Measurements from ENCODE around the gene ANGEL2.
"Not testable (repeated sequence)": the region's sequence is repeated elsewhere in the genome, so short reads cannot be mapped to it uniquely, and the experiment has no call there.

The ANGEL2 gene

DNA sequence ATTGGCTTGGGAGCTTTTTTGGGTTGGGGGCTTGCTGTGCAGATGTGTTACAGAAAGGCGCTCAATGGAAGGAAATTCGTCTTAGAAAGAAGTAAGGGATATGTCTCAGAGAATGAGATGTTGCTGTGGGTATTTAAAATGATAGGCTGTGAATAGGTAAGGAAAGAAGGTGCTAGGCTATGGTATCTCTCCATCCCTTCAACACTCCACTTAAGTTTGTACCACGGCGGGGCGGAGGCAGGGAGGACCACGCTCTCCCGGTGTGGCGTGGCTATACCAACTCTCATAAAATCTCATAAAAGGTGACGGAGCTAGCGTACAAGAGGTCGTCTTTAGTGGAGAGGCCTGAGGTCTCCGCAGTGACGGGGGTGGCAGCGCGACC lies 35.1 kb upstream of the ANGEL2 start:
- Histone ChIP-seq H3K36me3 (ENCODE audit: insufficient read depth, low read length) (no peaks in the 10 kb centered on the region), H3K27me3 (ENCODE audit: insufficient read depth, low read length) (no peaks in the 10 kb centered on the region), H3K4me1 (ENCODE audit: insufficient read depth, low read length) (peaks cover 14% of the 10 kb centered on the region), H3K4me3 (ENCODE audit: low read length) (peak overlapping the region; percentile 97), H3K9ac (ENCODE audit: low read depth, low read length) (peak overlapping the region; percentile 13; the same call in 1 of the 2 replicates), H3K27ac (ENCODE audit: low read depth, low read length) (peak overlapping the region; percentile 69), H3K9me3 (ENCODE audit: insufficient read depth, low read depth, low read length) (no peaks in the 10 kb centered on the region; the same call in 1 of the 2 replicates)
- 51% methylated on average over 15 of the region's 15 CpGs for WGBS

DNA sequence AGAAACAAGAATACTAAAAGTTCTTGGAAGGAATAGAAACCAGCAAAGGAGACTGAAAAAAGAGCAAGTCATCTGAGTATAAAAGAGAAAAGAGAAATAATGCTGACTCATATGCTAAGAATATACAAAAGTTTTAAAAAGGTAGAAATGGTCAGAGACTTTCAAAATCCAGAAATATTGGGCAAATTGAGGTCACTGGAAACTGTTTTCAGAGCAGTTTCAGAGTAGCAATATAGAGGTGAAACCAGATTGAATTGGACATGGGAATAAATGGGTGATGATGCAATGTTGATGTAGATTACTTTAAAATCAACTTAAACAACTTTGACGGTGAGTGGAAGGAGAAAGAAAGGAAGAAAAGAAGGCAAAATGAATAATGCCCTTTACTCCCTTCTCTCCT lies 33.6 kb upstream of the ANGEL2 start:
- Histone ChIP-seq H3K4me1 (ENCODE audit: insufficient read depth, low read length) (peaks cover 14% of the 10 kb centered on the region; the same call in 1 of the 2 replicates), H3K4me3 (ENCODE audit: low read length) (no peak overlapping the region), H3K36me3 (ENCODE audit: insufficient read depth, low read length) (no peaks in the 10 kb centered on the region), H3K9me3 (ENCODE audit: insufficient read depth, low read depth, low read length) (no peaks in the 10 kb centered on the region; the same call in 1 of the 2 replicates), H3K9ac (ENCODE audit: low read depth, low read length) (no peak overlapping the region), H3K27me3 (ENCODE audit: insufficient read depth, low read length) (no peaks in the 10 kb centered on the region), H3K27ac (ENCODE audit: low read depth, low read length) (no peak overlapping the region; the same call in 1 of the 2 replicates)
- WGBS: no CpG with 5 or more reads among the region's 1 CpG

DNA sequence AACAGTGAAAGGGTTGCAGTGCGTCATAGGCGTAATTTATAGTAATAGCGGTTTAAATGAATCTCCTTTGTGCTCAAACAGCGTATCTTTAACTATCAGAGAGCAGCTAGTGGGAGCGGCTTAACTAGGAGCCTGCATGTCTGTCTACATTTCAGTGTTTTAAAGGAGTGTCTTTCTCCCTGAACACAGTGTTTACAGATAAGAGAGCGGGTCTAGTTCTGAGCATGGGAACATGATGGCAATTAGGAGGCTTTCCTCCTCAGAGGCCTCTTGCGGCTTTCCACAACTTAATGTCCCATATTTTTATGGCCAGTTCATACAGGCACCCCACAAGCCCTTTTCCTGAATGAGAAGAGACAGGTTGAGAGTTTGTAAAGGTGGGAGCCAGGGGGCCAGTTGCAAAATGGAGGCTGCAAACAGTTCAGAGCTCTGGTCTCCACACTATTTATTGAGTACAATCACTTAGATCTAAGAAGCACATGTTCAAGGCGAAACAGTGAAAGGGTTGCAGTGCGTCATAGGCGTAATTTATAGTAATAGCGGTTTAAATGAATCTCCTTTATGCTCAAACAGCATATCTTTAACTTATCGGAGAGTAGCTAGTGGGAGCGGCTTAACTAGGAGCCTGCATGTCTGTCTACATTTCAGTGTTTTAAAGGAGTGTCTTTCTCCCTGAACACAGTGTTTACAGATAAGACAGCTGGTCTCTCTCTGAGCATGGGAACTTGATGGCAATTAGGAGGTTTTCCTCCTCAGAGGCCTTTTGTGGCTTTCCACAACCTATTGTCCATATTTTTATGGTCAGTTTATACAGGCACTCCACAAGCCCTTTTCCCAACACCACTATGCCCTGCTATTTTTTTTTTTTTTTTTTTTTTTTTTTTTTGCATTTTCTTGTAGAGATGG lies 29.9 kb upstream of the ANGEL2 start:
- H3K9ac ChIP-seq (ENCODE audit: low read depth, low read length); H3K4me3 ChIP-seq (ENCODE audit: low read length); H3K36me3 ChIP-seq (ENCODE audit: insufficient read depth, low read length); H3K27me3 ChIP-seq (ENCODE audit: insufficient read depth, low read length); H3K9me3 ChIP-seq (ENCODE audit: insufficient read depth, low read depth, low read length); H3K27ac ChIP-seq (ENCODE audit: low read depth, low read length): not testable (repeated sequence)
- peaks cover 17% of the 10 kb centered on the region; the same call in 1 of the 2 replicates for H3K4me1 ChIP-seq (ENCODE audit: insufficient read depth, low read length)
- 97% methylated on average over 13 of the region's 13 CpGs for WGBS

DNA sequence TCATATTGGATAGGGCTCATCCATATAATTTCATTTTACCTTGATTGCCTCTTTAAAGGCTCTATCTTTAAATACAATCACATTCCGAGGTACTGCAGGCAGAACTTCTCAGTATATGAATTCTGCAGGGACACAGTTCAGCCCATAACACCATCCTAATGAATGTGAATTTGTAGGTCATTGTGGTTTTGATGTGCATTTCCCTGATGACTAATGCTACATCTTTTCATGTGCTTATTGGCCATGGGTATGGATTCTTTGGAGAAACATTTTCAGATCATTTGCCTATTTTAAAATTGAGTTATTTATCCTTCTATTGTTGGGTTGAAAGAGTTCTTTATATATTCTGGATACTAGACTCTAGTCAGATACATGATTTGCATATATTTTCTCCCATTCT lies 25.8 kb upstream of the ANGEL2 start:
- H3K9ac ChIP-seq (ENCODE audit: low read depth, low read length): no peak overlapping the region

DNA sequence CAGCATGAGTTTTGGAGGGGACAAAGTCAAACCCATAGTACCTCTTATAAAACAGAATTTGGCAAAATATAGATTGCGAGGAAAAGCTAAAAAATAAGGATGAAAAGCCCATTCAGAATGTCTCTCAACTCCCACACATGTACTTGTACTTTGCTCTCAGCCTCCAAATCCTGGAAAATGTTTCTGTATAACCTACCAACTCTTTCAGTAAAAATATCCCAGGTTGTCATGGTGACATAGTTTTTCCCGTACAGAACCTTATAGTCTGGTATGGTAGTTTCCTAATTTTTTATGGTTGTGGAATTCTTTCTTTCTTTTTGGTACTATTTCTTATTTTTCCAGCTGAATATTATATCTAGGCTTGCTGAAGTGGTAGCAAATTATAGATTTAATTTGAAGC lies 19.9 kb upstream of the ANGEL2 start:
- Histone ChIP-seq H3K4me1 (ENCODE audit: insufficient read depth, low read length) (no peaks in the 10 kb centered on the region), H3K9me3 (ENCODE audit: insufficient read depth, low read depth, low read length) (0 out of 2 replicates have a peak, but pooled peaks cover 2% of the 10 kb centered on the region), H3K27ac (ENCODE audit: low read depth, low read length) (no peak overlapping the region), H3K4me3 (ENCODE audit: low read length) (no peak overlapping the region), H3K9ac (ENCODE audit: low read depth, low read length) (no peak overlapping the region), H3K27me3 (ENCODE audit: insufficient read depth, low read length) (no peaks in the 10 kb centered on the region), H3K36me3 (ENCODE audit: insufficient read depth, low read length) (no peaks in the 10 kb centered on the region)
- WGBS: 100% methylated on average over 1 of the region's 2 CpGs

More for the DNA sequence above, 25.8 kb upstream of the ANGEL2 start:
- no peaks in the 10 kb centered on the region for H3K27me3 ChIP-seq (ENCODE audit: insufficient read depth, low read length)
- H3K27ac ChIP-seq (ENCODE audit: low read depth, low read length): no peak overlapping the region
- H3K4me1 ChIP-seq (ENCODE audit: insufficient read depth, low read length): peaks cover 10% of the 10 kb centered on the region; the same call in 1 of the 2 replicates
- H3K4me3 ChIP-seq (ENCODE audit: low read length): no peak overlapping the region
- no peaks in the 10 kb centered on the region for H3K9me3 ChIP-seq (ENCODE audit: insufficient read depth, low read depth, low read length)
- H3K36me3 ChIP-seq (ENCODE audit: insufficient read depth, low read length): no peaks in the 10 kb centered on the region
- 63% methylated on average over 1 of the region's 1 CpG for WGBS

DNA sequence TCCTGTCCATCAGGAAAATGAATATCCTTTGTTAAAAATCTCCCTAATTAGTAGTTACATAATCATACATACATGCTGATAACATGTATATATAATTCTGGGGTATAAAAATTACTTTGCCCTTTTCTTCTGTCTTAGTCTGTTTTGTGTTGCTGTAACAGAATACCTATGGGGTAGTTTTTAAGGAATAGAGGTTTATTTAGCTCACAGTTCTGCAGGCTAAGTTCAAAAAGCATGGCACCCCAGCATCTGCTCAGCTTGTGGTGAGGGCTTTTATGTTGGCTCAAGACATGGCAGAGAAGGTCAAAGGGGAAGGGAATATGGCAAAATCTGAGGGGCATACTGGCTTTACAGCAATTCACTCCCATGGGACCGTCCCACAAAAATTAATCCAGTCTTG lies 19.0 kb upstream of the ANGEL2 start:
- H3K4me3 ChIP-seq (ENCODE audit: low read length): no peak overlapping the region
- no peak overlapping the region for H3K9ac ChIP-seq (ENCODE audit: low read depth, low read length)
- 0 out of 2 replicates have a peak, but pooled peaks cover 2% of the 10 kb centered on the region for H3K9me3 ChIP-seq (ENCODE audit: insufficient read depth, low read depth, low read length)
- no peaks in the 10 kb centered on the region for H3K27me3 ChIP-seq (ENCODE audit: insufficient read depth, low read length)
- no peaks in the 10 kb centered on the region for H3K36me3 ChIP-seq (ENCODE audit: insufficient read depth, low read length)
- 98% methylated on average over 1 of the region's 1 CpG for WGBS
- no peak overlapping the region for H3K27ac ChIP-seq (ENCODE audit: low read depth, low read length)
- no peaks in the 10 kb centered on the region for H3K4me1 ChIP-seq (ENCODE audit: insufficient read depth, low read length)

DNA sequence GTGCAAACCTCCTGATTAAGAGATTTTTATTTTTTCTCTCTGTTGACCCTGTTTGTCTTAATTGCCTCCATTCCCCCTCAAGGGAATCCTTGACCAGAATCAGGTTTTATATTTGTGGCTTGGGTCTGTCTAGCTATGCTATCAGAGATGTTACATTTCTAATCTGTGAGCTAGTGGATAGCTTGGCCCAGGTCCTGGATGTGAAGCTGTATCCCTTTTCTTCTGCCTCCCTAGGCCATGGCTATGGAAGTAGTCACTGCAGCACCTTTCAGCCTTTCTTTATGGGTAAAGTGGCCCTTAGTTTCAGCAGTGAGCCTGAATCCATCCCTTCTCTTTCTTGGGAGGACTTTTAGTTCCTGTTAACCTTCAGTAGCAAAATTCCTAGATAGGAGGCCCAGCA lies 17.0 kb upstream of the ANGEL2 start:
- no peak overlapping the region for H3K27ac ChIP-seq (ENCODE audit: low read depth, low read length)
- 0 out of 2 replicates have a peak, but pooled peaks cover 2% of the 10 kb centered on the region for H3K9me3 ChIP-seq (ENCODE audit: insufficient read depth, low read depth, low read length)
- H3K27me3 ChIP-seq (ENCODE audit: insufficient read depth, low read length): no peaks in the 10 kb centered on the region
- H3K36me3 ChIP-seq (ENCODE audit: insufficient read depth, low read length): no peaks in the 10 kb centered on the region
- H3K9ac ChIP-seq (ENCODE audit: low read depth, low read length): no peak overlapping the region
- no peaks in the 10 kb centered on the region for H3K4me1 ChIP-seq (ENCODE audit: insufficient read depth, low read length)
- no peak overlapping the region for H3K4me3 ChIP-seq (ENCODE audit: low read length)

DNA sequence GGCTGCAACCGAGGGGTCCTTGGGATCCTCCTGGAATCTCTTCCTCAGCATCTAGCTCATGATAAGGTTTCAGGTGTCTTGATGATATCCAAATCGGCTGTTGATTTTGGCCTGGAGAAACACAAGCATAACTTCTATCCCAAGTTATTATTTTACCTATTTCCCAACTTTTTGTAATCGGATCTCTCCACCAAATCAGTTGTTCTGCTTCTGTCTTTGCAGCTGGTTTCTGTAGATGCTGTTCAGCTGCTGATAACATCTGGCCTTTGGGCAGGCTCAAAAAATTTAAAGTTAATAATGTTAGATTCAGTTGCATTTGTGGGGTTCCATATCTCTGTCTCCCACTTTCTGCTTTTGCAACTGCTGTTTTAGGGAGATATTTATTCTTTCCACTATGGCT lies 11.4 kb upstream of the ANGEL2 start:
- not testable (repeated sequence) for H3K9me3 ChIP-seq (ENCODE audit: insufficient read depth, low read depth, low read length); H3K4me1 ChIP-seq (ENCODE audit: insufficient read depth, low read length); H3K27me3 ChIP-seq (ENCODE audit: insufficient read depth, low read length); H3K4me3 ChIP-seq (ENCODE audit: low read length); H3K36me3 ChIP-seq (ENCODE audit: insufficient read depth, low read length); H3K27ac ChIP-seq (ENCODE audit: low read depth, low read length); H3K9ac ChIP-seq (ENCODE audit: low read depth, low read length)
- WGBS: 91% methylated on average over 3 of the region's 3 CpGs

DNA sequence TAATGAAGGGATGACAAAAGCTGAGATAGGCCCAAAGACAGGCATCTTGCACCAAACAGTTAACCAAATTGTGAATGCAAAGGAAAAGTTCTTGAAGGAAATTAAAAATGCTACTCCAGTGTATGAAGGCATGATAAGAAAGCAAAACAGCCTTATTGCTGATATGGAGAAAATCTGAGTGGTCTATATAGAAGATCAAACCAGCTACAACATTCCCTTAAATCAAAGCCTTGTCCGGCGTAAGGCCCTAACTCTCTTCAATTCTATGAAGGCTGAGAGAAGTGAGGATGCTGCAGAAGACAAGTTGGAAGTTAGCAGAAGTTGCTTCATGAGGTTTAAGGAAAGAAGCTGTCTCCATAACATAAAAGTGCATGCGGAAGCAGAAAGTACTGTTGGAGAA lies 4.3 kb upstream of the ANGEL2 start:
- Histone ChIP-seq H3K27ac (ENCODE audit: low read depth, low read length) (no peak overlapping the region), H3K36me3 (ENCODE audit: insufficient read depth, low read length) (no peaks in the 10 kb centered on the region), H3K4me1 (ENCODE audit: insufficient read depth, low read length) (no peaks in the 10 kb centered on the region), H3K27me3 (ENCODE audit: insufficient read depth, low read length) (no peaks in the 10 kb centered on the region), H3K9me3 (ENCODE audit: insufficient read depth, low read depth, low read length) (peaks cover 4% of the 10 kb centered on the region; the same call in 1 of the 2 replicates), H3K9ac (ENCODE audit: low read depth, low read length) (no peak overlapping the region), H3K4me3 (ENCODE audit: low read length) (no peak overlapping the region)
- 100% methylated on average over 3 of the region's 3 CpGs for WGBS

DNA sequence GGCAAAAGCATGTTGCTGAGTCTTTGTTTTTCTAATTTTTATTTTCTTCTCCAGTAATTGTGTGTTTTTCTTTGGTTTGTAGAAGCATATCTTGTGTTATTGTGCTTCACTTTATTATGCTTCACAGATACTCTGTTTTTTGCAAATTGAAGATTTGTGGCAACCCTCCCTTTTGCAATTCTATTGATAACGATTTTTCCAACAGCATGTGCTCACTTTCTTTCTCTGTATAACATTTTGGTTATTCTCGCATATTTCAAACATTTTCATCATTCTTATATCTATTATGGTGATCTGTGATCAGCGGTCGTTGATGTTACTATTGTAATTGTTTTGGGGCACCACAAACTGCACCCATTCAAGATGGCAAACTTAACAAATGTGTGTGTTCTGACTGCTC lies 3.8 kb upstream of the ANGEL2 start:
- H3K27ac ChIP-seq (ENCODE audit: low read depth, low read length): no peak overlapping the region
- no peaks in the 10 kb centered on the region for H3K9me3 ChIP-seq (ENCODE audit: insufficient read depth, low read depth, low read length)
- H3K36me3 ChIP-seq (ENCODE audit: insufficient read depth, low read length): no peaks in the 10 kb centered on the region
- peaks cover 4% of the 10 kb centered on the region; the same call in 1 of the 2 replicates for H3K4me1 ChIP-seq (ENCODE audit: insufficient read depth, low read length)
- H3K27me3 ChIP-seq (ENCODE audit: insufficient read depth, low read length): no peaks in the 10 kb centered on the region
- 92% methylated on average over 4 of the region's 4 CpGs for WGBS
- no peak overlapping the region for H3K9ac ChIP-seq (ENCODE audit: low read depth, low read length)
- H3K4me3 ChIP-seq (ENCODE audit: low read length): no peak overlapping the region

DNA sequence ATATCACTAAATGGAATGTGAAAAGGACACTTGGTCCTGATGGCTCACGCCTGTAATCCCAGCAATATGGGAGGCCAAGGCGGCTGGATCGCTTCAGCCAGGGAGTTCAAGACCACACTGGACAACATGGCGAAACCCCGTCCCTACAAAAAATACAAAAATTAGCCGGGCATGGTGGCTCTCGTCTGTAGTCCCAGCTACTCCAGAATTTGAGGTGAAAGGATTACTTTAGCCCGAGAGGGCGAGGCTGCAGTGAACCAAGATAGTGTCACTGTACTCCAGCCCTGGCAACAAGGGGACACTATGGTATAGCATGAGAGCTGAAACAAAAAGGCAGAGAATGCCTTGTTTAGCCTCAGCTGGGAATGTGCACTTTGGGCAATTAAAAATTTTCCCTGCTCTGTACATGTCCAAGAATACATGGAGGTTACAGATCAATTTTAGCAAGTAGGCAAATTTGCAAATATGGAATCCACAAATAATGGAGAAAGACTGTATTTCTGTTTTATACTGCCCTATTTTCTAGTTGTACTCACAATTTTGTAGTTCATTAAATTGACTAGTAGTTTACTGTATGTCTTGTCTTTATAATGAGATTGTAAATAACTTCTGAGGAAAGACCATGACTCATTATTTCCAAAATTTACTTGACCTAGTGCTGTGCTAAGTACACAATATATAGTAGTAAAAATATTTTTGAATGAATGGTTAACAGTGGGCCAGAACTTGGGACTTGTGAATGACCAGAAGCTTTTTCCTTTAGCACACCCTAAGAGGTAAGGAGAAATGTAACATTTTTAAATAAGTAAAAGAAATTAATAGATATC lies 2.0 kb upstream of the ANGEL2 start:
- Histone ChIP-seq H3K4me3 (ENCODE audit: low read length) (no peak overlapping the region), H3K27me3 (ENCODE audit: insufficient read depth, low read length) (no peaks in the 10 kb centered on the region), H3K27ac (ENCODE audit: low read depth, low read length) (no peak overlapping the region), H3K9me3 (ENCODE audit: insufficient read depth, low read depth, low read length) (no peaks in the 10 kb centered on the region), H3K4me1 (ENCODE audit: insufficient read depth, low read length) (peaks cover 10% of the 10 kb centered on the region; the same call in 1 of the 2 replicates), H3K9ac (ENCODE audit: low read depth, low read length) (no peak overlapping the region), H3K36me3 (ENCODE audit: insufficient read depth, low read length) (peaks cover 6% of the 10 kb centered on the region; the same call in 1 of the 2 replicates)
- WGBS: 94% methylated on average over 9 of the region's 9 CpGs

Measured in HUES64 (cell line).